GM12874 (cell line): ENCODE results near the gene NGFR.

ENCODE experiments used
- TF ChIP-seq, protein P1 (sequence below): IDR thresholded peaks from 2 replicates; pipeline ENCODE4 v1.5.1; 2011; ENCODE audit warnings: low read depth, mild to moderate bottlenecking, control low read depth, low read length, moderate library complexity; ENCODE audit not compliant: insufficient read depth

The NGFR gene

DNA sequence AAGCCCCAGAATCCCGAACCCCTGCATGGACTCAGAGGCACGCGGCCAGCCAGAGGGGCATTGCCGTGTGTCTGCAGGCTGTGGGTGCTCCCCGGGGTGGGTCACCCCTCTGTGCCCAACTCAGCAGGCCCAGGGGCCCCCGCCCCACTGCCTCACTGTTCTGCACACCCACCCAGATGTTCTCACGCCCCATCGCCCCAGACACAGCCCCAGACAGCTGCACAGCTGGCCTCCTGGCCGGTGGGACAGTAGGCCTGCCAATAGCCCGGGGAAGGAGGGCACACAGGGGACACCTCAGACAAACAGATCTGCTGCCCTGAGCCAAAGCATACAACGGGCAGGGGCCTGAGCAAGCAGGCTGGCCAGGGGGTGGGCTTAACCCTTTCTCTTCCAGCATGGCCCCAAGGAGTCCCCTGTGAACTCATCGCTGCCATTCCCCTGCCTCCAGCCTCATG lies 53.0 kb downstream of the NGFR start:
- TF ChIP-seq, protein P1, sequence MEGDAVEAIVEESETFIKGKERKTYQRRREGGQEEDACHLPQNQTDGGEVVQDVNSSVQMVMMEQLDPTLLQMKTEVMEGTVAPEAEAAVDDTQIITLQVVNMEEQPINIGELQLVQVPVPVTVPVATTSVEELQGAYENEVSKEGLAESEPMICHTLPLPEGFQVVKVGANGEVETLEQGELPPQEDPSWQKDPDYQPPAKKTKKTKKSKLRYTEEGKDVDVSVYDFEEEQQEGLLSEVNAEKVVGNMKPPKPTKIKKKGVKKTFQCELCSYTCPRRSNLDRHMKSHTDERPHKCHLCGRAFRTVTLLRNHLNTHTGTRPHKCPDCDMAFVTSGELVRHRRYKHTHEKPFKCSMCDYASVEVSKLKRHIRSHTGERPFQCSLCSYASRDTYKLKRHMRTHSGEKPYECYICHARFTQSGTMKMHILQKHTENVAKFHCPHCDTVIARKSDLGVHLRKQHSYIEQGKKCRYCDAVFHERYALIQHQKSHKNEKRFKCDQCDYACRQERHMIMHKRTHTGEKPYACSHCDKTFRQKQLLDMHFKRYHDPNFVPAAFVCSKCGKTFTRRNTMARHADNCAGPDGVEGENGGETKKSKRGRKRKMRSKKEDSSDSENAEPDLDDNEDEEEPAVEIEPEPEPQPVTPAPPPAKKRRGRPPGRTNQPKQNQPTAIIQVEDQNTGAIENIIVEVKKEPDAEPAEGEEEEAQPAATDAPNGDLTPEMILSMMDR: no peak

DNA sequence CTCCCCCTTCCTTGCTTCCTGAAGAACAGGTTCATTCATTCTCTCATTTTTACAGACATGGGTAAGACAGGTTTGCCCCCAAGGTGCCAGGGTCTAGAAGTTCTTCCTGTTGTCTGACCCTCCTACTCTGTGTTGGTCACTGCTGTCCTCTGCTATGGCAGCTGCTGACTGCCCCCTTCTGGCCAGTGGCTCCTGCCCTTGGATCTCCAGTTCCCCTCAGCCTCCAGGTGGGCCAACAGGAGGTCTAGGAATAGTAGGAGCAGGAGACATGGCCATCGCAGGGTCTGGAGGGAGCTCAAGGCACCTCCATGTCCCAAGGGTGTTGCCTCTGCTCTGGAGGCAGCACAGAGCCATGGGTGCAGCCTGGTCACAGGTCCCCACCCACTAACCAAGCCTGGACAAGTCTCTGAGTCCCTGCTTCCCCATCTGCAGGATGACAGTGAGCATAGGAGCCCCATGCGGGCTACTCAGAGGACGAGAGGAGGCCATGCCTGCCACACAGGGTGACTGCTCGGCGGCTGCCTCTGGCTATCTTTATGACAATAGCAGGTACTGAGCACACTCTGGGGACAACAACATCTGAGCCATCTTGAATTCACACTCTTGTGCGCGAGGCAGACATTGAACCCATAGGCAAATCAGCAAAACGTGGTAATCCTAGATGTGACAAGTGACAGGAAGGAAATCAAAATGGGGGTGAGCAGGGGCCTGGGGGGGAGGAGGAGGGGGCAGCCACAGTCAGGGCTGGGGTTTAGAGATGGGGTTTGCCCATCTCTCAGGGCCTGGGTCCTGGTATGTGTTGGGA lies 53.6 kb downstream of the NGFR start:
- TF ChIP-seq, protein P1: peak; percentile 60

DNA sequence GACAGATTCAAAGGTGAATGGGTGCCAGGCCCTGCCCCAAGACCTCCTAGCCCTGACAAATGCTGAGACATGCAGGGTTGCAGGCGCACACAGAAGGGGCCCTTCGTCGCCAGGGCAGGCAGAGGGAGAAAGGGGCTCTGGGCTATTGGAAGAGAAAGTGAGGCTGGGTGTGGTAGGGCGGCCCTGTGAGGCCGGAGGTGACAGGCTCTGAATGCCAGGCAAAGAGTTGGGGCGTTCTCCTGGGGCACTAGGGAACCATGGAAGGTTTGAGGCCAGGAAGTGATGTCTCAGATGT lies 54.2 kb downstream of the NGFR start:
- TF ChIP-seq, protein P1: no peak

DNA sequence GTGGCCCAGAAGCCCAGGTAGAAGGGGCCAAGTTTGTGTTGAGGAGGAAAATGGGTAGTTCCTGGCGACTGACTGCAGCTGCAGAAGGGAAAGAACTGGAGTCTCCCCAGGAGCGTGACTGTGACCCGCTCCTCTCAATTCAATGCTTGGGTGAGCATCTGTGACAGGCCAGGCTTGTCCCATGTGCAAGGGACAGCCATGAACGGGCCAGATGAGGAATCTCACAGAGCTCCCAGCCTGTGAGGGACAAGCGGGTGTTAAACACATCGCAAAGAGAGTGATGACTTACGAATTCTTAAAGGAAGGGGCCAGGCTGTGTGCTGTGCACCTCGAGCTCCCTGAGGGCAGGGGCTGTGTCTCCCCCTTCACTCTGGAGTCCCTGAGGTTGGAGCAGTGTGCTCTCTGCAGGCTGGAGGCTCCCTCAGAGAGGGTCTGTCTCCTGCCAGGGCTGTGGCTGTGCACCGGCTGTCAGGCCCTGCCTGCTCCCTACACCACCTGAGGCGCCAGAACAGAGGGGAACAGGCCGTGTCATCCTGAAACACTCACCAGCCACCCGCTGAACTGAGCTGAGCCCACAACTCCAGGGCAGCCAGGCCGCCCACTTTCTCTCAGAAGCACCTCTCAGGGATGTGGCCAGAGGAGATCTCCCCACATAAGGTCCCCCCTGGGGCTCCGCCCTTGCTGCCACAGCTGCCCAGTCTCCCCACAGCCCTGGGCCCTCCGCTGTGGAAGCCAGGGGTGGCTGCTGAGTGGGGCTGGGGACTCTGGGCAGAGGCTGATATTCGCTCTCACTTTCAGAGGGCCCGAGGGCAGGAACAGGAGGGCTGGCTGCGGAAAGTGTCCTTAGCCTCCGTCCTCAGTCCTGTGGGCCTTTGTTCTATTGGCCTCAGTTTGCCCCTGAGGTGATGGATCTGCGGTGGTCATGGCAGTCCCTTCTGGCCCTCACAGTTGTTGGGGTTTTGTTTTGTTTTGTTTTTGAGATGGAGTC lies 54.9 kb downstream of the NGFR start:
- TF ChIP-seq, protein P1: no peak

DNA sequence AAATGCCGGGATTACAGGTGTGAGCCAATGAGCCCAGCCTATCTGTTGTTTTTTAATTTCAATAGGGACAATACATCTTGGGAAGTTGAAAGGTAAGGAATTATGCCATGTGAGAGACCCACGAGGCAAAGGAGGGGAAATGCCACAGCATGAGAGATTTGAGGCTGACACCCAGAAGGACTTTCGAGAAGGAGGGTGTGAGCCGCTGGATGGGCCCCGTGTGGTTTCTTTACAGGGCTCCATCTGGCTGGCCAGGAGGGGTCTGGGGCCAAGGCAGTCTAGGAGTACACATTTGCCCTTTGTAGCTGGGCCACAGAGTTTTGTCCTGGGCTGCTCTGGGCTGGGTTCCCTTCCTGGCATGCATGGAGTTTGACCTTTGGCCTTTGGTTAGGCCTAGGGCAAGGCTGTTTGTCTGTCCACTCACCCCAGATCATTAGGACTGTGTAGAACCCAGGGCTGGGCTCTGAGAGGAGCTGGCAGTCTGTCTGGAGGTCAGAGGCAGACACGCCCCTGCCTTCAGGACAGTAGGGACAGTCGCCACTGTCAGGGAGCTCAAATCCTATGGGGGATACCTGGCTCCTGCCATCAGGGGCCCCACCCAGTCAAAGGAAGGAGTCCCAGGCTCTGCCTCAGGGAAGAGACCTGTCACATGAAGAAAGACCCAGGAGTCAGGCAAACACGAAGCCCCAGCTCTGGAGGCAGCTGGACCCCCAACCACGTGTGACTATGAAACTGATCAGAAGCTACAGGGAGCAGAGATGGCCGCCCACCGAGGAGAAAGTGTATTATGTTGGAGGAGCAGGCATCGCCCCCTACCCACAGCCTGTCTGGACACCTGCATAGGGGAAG lies 56.4 kb downstream of the NGFR start:
- TF ChIP-seq, protein P1: no peak

DNA sequence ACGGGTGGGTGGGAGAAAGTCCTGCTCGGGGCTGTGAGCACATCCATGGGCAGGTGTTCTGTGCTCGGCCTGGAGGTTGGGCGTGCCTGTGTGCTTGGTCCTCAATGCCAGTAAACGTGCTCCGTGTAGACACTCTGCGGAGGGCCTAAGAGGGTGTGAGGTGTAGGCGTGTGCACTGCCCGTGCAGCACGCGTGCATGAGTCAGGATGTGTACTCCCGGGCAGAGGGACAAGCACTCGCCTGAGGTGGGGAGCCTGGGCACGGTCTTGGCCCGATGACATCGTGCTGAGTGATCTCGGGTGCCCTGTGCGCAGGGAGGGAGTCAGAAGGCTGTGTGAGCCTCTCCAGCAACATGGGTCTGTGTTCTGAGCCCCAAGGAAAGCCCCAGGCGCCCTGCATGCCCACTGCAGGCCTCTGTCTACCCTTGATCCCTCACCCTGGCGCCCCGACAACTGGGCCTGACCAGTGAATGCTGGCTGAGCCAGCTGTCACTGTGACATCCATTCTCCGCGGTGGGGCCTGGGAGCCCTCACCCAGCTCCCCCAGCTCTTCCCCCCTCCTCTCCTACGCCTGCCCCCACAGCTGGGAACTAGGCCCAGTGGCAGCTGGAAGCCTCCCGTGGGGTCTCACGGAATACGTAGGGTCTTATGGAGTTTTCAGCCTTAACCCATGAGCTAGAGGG lies 57.1 kb downstream of the NGFR start:
- TF ChIP-seq, protein P1: no peak
